Fibroblast of mammary gland (primary cell): ENCODE measurements around the gene LSR.

ENCODE experiments used
- DNase-seq: peaks from one replicate; pipeline ENCODE4 v3.0.0-alpha.2; 2010; ENCODE audit warnings: low read depth
- H3K4me3 ChIP-seq: 2 replicates; pipeline ENCODE4 v1.5.1; 2011; ENCODE audit warnings: low read depth, mild to moderate bottlenecking, low read length, moderate library complexity; ENCODE audit not compliant: control insufficient read depth
- TF ChIP-seq, protein P1 (sequence below): conservative IDR thresholded peaks from 2 replicates; pipeline ENCODE4 v1.5.1; 2011; ENCODE audit warnings: low read depth, low read length, inconsistent platforms; ENCODE audit not compliant: control insufficient read depth, insufficient read depth

The LSR gene

DNA sequence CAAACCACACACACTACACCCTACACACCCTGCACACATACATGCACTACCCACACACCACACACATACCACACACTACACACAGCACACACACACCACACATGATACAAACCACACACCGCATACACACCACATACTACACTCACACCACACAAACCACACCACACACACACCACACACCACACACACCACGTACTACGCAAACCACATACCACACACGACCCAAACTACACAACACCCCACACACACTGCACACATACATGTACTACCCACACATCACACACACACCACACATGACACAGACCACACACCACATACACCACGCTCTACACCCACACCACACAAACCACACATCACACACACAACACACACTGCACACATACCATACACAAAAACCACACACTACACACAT, 49.8 kb downstream of the LSR start:
- TF ChIP-seq, protein P1, sequence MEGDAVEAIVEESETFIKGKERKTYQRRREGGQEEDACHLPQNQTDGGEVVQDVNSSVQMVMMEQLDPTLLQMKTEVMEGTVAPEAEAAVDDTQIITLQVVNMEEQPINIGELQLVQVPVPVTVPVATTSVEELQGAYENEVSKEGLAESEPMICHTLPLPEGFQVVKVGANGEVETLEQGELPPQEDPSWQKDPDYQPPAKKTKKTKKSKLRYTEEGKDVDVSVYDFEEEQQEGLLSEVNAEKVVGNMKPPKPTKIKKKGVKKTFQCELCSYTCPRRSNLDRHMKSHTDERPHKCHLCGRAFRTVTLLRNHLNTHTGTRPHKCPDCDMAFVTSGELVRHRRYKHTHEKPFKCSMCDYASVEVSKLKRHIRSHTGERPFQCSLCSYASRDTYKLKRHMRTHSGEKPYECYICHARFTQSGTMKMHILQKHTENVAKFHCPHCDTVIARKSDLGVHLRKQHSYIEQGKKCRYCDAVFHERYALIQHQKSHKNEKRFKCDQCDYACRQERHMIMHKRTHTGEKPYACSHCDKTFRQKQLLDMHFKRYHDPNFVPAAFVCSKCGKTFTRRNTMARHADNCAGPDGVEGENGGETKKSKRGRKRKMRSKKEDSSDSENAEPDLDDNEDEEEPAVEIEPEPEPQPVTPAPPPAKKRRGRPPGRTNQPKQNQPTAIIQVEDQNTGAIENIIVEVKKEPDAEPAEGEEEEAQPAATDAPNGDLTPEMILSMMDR = no peak
- DNase-seq = no peak
- no peak overlapping the region for H3K4me3 ChIP-seq

DNA sequence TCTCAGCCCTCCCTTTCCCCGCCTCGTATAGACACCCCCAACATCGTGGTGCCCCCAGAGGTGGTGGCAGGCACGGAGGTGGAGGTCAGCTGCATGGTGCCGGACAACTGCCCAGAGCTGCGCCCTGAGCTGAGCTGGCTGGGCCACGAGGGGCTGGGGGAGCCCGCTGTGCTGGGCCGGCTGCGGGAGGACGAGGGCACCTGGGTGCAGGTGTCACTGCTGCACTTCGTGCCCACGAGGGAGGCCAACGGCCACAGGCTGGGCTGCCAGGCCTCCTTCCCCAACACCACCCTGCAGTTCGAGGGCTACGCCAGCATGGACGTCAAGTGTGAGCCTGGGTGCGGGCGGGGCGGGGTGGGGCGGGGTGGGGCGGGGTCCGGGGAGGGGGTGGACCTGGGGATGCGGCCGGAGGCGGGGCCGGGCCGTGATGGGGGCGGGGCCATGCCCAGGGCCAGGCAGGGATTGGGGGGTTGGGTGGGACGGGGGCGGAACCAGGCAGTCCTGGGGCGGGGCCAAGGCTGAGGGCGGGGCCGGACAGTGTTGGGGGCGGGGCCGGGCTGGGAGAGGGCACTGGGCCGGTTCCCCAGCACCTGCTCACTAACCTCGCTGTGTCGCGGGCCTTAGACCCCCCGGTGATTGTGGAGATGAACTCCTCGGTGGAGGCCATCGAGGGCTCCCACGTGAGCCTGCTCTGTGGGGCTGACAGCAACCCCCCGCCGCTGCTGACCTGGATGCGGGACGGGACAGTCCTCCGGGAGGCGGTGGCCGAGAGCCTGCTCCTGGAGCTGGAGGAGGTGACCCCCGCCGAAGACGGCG, 50.9 kb downstream of the LSR start:
- H3K4me3 ChIP-seq = no peak overlapping the region
- TF ChIP-seq, protein P1 = no peak
- no peak for DNase-seq

DNA sequence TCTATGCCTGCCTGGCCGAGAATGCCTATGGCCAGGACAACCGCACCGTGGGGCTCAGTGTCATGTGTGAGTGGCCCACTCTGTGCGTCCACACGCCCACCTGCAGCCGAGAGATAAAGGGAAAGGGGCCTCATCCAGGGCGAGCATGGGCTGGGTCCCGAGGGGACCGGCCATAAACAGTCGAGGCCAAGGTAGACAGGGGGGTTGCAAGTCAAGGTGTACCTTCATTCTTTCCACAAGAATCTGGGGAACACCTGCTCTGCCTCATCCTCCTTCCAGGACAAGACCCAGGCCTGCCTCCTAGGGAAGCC, 51.5 kb downstream of the LSR start:
- TF ChIP-seq, protein P1 = no peak
- DNase-seq = no peak
- no peak overlapping the region for H3K4me3 ChIP-seq

DNA sequence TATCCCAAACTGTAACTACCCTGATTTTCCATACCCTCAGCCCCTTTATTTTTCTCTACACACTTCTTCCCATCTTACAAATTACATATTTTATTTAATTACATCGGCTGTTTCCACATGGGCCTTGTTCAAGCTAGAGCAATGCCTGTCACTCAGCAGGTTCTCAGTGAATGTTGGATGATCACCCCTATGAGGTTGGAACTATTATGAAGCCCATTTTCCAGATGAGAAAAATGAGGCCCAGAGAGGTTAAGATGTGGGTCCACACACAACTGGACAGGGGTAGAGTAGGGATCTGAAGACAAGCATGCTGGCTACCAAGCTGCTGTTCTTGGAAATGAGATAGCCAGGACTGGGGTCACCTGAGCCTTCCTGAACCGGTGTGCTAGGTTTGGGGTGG, 53.2 kb downstream of the LSR start:
- TF ChIP-seq, protein P1 = no peak
- DNase-seq = no peak

DNA sequence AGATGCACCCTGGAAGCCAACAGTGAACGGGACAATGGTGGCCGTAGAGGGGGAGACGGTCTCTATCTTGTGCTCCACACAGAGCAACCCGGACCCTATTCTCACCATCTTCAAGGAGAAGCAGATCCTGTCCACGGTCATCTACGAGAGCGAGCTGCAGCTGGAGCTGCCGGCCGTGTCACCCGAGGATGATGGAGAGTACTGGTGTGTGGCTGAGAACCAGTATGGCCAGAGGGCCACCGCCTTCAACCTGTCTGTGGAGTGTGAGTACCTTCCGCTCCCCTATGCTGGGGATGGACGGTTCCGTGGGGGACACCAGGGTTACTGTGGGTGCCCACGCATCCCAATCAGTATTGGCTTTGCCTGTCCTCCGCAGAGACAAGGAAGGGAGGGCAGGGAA, 53.6 kb downstream of the LSR start:
- H3K4me3 ChIP-seq = no peak overlapping the region
- TF ChIP-seq, protein P1 = no peak

More for the DNA sequence above, 53.2 kb downstream of the LSR start:
- no peak overlapping the region for H3K4me3 ChIP-seq

DNA sequence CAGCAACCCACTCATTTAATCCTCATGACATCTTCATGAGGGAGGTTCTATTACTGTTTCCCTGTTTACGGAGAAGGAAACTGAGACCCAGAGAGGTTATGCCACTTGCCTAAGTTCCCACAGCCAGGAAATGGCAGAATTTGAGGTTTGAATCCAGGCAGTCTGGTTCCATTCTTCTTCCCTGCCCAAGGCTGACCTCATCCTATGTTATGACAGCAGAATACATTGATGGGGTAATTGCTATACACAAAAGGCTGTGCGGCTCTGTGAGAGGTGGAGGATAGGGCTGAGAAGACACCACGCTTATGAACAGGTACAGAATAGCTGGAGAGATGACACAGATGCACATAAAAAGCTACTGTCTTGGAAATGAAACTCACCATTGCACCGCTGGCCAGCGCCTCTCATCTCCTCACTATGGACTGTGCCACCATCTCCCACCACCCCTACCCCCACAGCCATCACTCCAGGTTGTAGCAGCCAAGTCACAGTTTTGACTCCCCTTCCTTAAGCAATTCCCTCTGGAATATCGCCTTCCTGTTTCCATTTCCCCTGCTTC, 54.6 kb downstream of the LSR start:
- TF ChIP-seq, protein P1 = no peak
- H3K4me3 ChIP-seq = no peak overlapping the region
- no peak for DNase-seq

More for the DNA sequence above, 53.6 kb downstream of the LSR start:
- DNase-seq = no peak
